Posterior cingulate gyrus (tissue), 11 donors: ENCODE measurements around the gene LEFTY2.
A peak's percentile ranks its signal among the peaks of the same experiment; 100 is the strongest.
"Not testable (repeated sequence)": the region's sequence is repeated elsewhere in the genome, so short reads cannot be mapped to it uniquely, and the experiment has no call there.

Experiments used
- DNase-seq, 10 donors: peaks; one replicate each; pipeline versions ENCODE4 v3.0.0 to v3.0.0-alpha.2; 2020 to 2021; ENCODE audit warnings: mixed read lengths in 3 of 10
- intact Hi-C: fragments of 100-400 bp; cut with DNase I; formaldehyde crosslinking; loops from one replicate; pipeline ENCODE4 v1.15.1; 2023

The LEFTY2 gene

GRCh38 chr1:225936086-225936485 is 4.9 kb downstream of the LEFTY2 start:
- intact Hi-C loops, result not testable (repeated sequence)
- DNase-seq, result peak in 2 of 10 donors; percentile 7 to 18

DNA sequence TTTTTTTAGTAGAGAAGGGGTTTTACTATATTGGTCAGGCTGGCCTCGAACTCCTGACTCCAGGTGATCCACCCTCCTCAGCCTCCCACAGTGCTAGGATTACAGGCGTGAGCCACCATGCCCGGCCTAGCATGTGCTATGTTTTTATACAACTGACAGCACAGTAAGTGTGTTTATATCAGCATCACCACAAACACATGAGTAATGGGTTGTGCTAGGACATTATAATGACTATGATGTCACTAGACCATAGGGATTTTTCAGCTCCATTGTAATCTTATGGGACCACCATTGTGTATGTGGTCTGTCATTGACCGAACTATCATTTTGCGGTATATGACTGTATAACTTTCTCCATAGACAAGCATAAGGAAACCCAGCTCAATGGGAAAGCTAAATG is 6.3 kb downstream of the LEFTY2 start:
- intact Hi-C loops, result no loop called here

GRCh38 chr1:225933072-225933471 is 7.9 kb downstream of the LEFTY2 start:
- intact Hi-C loops, result no loop called here
- no peak for DNase-seq

More for the DNA sequence above, 6.3 kb downstream of the LEFTY2 start:
- peak in 1 of 10 donors; percentile 57 for DNase-seq

DNA sequence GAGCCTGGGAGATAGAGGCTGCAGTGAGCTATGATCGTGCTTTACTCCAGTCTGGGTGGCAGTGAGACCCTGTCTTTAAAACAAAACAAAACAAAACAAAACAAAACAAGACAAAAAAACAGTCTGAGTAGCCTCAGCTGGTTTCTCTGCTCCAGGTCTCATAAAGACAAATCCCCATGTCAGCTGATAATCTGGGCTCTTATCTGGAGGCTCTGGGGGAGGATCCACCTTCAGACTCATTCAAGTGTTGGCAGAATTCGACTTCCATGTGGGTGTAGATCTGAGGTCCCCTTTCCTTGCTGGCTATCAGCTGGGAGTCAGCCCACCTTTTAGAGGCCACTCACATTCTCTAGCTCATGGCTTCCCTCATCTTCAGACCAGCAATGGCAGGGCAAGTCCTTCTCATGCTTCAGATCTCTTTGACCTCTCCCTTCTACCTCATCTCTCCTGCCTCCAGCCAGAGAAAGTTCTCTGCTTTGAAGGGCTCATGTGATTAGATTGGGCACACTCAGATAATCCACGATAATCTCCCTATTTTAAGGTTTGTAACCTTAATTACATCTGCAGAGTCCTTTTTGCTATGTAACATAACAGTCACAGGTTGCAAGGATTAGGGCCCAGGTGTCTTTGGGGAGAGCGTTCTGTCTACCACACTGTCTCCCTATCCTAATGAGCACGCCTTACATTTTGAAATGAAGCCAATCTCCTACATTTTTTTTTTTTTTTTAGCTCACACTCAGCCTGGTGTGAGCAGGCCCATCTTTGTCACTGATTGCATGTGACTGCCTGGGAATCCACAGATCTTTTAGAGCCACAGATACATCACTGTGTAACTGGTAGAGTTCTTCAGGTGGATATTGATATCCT is 9.5 kb downstream of the LEFTY2 start:
- intact Hi-C loops, result no loop called here
- DNase-seq, result peak in 1 of 10 donors; percentile 8

DNA sequence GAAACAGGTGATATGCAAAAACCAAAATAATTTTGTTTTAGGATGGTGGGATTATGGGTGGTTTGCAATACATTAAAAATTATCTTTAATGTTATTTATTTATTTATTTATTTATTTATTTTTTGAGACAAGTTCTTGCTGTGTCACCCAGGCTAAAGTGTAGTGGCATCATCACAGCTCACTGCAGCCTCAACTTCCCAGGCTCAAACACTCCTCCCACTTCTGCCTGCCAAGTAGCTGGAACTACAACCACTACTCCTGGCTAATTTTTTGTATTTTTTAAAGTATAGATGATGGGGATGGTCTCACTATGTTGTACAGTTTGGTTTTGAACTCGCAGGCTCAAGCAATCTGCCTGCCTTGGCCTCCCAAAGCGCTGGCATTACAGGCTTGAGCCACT is 10.5 kb downstream of the LEFTY2 start:
- DNase-seq, result no peak
- intact Hi-C loops, result no loop called here

DNA sequence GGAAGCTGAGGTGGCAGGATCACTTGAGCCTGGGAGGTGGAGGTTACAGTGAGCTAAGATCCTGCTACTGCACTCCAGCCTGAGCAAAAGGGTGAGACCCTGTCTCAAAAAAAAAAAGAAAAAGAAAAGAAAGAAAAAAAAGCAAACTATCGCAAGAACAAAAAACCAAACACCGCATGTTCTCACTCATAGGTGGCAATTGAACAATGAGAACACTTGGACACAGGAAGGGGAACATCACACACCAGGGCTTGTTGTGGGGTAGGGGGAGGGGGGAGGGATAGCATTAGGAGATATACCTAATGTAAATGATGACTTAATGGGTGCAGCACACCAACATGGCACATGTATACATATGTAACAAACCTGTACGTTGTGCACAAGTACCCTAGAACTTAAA is 11.6 kb downstream of the LEFTY2 start:
- intact Hi-C loops, DNase-seq: not testable (repeated sequence)

GRCh38 chr1:225928186-225929175 is 12.5 kb downstream of the LEFTY2 start:
- intact Hi-C loops, result no loop called here
- peak in 2 of 10 donors; percentile 32 to 58 for DNase-seq

DNA sequence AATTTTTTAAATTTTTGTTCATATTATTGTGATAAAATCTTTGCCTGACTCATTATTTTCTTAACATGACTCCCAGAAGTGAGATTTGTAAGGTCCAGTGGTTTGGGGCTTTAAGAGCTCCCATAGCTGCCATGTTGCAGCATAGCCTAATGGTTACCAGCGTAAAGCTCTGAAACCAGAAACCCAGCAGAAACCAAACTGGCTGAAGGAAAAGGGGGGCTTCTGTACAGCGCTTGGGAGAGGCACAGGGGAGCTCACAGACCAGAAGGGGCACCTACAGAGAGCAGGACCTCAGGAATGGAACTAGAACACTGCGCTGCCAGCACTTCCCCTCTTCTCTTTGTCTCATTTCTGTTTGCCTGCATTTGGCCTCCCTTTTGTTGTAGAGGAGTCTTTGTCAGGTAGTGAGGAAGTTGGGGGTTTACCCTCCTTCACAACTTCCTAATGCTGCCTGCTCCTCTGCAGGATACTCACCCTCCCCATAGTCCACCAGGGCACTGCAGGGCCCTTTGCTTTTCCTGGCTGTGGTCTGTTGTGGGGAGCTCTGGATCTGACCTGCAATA is 14.4 kb downstream of the LEFTY2 start:
- DNase-seq, result peak in 2 of 10 donors; percentile 1 to 46
- intact Hi-C loops, result no loop called here

GRCh38 chr1:225923692-225924555 is 17.1 kb downstream of the LEFTY2 start, which contains the start of gene PYCR2:
PYCR2 (minus strand) TSS chr1:225924250; CDS start chr1:225924110, 140 bp downstream.
- peak; percentile 91 to 99 (median 94) for DNase-seq
- intact Hi-C loops, result loop anchor here (5.0 kb wide), 2 partner anchors 53 to 272 kb away; partner anchors contain the start of gene ENAH

- intact Hi-C loops, result loop anchor here (5.0 kb wide), 2 partner anchors 54 to 271 kb away; partner anchors contain the start of gene ENAH
- peak in 1 of 10 donors; percentile 82 for DNase-seq
Observed at GRCh38 chr1:225923381-225923691, 17.7 kb downstream of the LEFTY2 start.

DNA sequence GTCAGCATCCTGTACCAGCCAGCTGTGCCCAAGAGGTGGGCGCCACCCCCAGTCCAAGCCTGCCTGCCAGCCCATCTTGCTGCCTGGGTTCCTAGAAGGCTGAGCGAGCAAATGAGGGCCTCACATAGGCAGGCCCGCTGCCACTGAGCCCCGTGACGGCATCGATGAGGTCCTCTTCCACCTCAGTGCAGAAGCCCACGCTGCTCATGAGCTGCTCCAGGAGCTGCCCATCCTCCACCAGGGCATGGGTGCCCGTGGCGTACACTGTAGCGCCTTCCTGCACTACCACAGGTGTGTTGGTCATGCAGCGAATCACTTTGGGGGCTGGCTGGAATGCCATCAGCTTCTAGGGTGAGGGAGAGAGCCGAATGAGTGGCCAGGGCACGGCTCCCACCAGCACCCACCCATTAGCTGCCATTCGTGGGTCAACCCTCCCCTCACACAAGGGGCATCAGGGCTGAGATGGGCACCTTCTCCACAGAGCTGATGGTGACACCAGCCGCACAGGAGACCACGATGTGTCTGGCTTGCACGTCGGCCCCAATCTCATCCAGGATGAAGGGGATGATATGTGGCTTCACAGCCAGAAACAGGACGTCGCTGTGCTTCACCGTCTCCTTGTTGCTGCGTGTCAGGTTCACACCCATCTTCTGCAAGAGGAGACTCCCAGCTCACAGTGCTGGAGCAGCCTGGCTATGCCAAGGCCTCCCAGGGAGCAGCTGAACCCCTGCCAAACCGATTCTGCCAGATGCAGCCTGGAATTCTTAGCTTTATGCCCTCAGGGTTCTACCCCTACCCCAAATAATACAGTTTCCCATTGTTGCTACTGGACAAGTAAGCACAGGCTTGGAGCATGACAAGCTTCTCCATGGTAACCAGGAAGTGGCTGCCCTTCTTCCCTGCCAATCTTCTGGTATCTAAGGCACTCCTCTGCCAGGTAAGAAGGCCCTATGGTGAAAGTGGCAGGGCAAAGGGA is 19.0 kb downstream of the LEFTY2 start:
- peak in 1 of 10 donors; percentile 76 for DNase-seq
- intact Hi-C loops, result loop anchor here (2.0 to 5.0 kb wide), 3 partner anchors 39 to 270 kb away; partner anchors contain the start of genes ENAH and TMEM63A

DNA sequence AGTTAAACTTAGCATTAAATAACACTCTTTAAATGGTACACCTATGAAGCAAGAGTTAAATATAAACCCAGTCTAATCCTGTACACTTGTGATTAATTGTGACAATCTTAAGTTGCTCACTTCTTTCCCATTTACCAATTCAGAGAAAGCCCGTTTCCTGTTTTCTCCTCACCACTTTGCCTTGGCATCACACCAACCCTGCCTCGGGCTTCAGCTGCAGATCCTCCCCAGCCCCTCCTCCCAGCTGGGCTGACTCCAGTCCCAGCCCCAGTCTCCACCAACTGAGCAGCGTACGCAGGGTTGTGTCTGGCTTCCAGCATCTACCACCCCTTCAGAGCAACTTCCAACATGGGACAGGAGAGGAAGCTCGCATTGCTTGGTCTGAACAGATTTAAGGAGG is 21.1 kb downstream of the LEFTY2 start:
- DNase-seq, result peak; percentile 75 to 98 (median 88)

GRCh38 chr1:225918280-225918679 is 22.7 kb downstream of the LEFTY2 start:
- intact Hi-C loops, result no loop called here
- peak in 2 of 10 donors; percentile 5 to 36 for DNase-seq

More for the DNA sequence above, 21.1 kb downstream of the LEFTY2 start:
- intact Hi-C loops, result loop anchor here (2.0 to 5.0 kb wide), 3 partner anchors 37 to 268 kb away; partner anchors contain the start of genes ENAH and TMEM63A

- intact Hi-C loops, result no loop called here
- DNase-seq, result no peak
Observed at GRCh38 chr1:225917536-225917935, 23.5 kb downstream of the LEFTY2 start.

GRCh38 chr1:225917101-225917500 is 23.9 kb downstream of the LEFTY2 start:
- no peak for DNase-seq
- intact Hi-C loops, result no loop called here

- DNase-seq, result peak in 2 of 10 donors; percentile 10 to 84
- intact Hi-C loops, result no loop called here
Observed at GRCh38 chr1:225915538-225915991, 25.5 kb downstream of the LEFTY2 start.

DNA sequence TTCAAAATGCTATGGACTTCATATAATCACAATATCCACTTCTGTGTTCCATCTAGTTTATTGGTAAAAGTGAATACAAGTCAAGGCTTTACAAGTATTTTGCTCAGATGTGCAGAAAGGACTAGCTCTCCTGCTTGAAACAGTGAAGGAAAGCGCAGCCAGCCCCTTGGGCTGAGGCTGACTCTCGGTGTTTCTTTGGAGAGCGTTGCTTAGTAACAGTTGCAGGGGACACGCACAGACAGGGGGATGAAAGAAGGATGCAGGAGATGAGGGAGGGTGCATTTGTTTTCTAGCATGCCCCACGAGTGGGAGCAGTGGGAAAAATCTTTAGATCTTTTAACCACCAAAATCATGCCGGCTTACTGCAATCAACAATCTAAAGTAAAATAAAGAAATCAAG is 26.1 kb downstream of the LEFTY2 start:
- peak in 1 of 10 donors; percentile 37 for DNase-seq
- intact Hi-C loops, result no loop called here

DNA sequence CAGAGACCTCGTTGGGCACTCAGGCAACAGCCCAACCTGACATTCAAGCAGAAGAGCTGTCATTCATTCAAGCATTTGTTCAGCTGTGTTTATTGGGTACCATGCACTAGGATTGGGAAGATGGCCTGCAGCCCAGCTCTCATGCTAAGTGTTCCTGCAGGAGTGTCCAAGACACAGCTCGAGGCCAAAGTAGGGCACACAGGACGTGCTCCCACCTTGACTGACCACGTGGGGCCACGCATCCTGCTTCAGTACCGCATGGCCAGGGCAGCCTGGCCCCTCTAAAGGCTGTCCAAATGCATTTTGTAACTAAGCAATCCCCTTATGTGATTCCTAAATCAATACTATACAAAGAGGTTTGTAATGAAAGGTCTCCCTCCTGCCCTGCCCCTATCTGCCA is 26.6 kb downstream of the LEFTY2 start:
- peak in 1 of 10 donors; percentile 32 for DNase-seq
- intact Hi-C loops, result no loop called here
